NCI-H2107 (cell line): ENCODE data around the gene SLC36A3.
"Not testable (repeated sequence)": the region's sequence is repeated elsewhere in the genome, so short reads cannot be mapped to it uniquely, and the experiment has no call there.

Source experiments
- DNase-seq: peaks from one replicate; lab custom pipeline; 2025; lab: John Stamatoyannopoulos, UW

Gene SLC36A3

DNA sequence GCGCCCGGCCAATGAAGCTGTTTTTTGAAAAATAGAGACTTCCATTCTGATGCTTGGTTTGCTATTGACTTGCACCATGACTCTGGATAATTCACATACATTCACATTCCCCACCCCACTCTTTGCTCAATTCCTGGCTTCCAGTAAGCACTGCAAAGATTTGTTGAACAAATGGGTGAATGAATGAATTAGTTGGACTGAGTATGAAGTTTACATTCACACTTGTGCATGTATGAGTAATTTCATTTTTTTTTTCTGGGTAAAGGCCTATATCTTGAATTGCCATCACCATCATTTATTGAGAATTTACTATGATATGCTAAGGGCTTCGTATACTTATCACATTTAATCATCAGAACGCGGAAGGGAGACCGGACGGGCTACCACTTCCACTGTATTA, 65.9 kb downstream of the SLC36A3 start:
- no peak for DNase-seq

- no peak for DNase-seq
These were observed 66.7 kb downstream of the SLC36A3 start for GRCh38 chr5:151236888-151237287.

- DNase-seq = not testable (repeated sequence)
These were observed 68.4 kb downstream of the SLC36A3 start for GRCh38 chr5:151235239-151235571.

DNA sequence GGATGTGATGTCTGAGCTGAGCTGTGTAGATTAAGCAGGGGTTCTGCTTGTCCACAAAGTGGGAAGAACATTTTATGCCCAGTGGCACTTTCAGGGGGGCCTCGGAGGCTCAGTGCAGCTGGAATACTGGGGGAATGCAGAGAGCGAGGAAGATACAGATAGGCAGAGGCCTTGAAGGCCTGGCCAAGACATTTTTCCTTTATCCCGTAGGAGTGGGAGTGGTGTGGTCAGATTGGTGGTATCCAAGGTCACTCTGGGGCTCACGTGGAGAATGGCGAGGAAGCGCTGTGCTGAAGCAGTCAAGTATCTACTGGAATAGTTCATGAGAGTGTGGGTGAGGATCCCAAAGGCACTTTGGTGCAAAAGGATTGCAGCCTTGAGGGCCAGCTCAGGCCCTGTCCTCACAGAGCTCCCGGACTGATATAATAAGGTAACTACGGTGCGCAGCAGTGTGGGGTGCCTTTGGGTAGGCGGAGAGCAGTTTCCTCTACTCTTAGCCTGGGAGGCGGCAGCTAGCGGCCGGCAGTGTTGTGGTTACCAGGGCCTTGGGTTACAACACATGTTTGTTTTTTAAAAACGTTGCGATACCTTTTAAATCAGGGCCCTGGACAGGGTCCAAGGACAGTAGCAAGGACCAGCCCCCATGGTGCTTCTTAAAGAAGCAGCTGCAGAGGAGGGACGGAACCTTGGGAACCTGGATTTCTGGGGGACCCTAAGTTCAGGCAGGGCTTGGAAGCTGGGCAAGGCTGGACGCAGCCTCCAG, 68.9 kb downstream of the SLC36A3 start:
- DNase-seq = no peak

DNA sequence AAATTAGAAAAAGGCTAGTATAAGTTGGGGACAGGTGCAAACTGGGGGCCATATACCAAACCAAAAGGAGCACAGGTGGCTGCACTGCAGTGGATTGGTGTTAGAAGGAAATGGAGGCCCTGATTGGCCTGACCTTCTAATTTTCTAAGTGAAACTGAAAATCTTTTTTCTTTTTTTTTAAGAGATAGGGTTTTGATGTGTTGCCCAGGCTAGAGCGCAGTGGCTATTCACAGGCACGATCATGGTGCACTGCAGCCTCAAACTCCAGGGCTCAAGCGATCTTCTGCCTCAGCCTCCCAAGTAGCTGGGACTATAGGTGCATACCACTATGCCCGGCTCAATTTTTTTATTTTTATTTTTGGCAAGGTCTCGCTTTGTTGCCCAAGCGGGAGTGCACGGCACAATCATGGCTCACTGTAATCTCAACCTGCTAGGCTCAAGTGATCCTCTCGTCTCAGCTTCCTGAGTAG, 69.9 kb downstream of the SLC36A3 start:
- no peak for DNase-seq

GRCh38 chr5:151231359-151231758, 72.2 kb downstream of the SLC36A3 start:
- no peak for DNase-seq

GRCh38 chr5:151230048-151230680, 73.4 kb downstream of the SLC36A3 start:
- DNase-seq = no peak

DNA sequence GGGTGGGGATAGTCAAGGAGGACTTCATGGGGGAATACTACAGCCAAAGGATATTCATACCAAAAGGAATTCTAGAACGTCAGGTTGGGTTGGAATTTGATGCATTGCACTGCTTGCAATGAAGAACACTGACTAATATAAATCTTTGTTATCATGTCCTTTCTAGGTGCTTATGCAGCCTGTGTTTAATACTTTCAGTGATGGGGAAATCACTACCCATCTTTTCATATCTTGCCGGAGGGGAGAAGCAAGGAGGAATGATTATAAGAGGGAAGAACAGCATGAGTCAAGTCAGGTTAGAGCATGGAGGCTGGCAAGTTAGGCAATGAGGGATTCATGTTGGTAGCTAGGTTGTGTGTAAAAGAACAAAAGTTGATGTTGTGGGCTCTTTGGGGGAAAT, 74.6 kb downstream of the SLC36A3 start:
- no peak for DNase-seq

- no peak for DNase-seq
These were observed 75.6 kb downstream of the SLC36A3 start for GRCh38 chr5:151227918-151228447.
